HCT116 (cell line): Measurements from ENCODE around the gene TAS2R39. TPM values are rescaled to one million over a fixed set of nuclear protein-coding genes. Genes with fewer than 3 reads are reported as not detected.
"Not testable (repeated sequence)": the region's sequence is repeated elsewhere in the genome, so short reads cannot be mapped to it uniquely, and the experiment has no call there.

ENCODE experiments used
- ATAC-seq: fragments of 200-7000 bp; cut with Tn5 transposase; 2 replicates; pipeline ENCODE4 v1.9.1; 2020; ENCODE audit warnings: mild to moderate bottlenecking, moderate library complexity
- BruUV-seq: library from RNA; stranded (reverse); fragments of 400-500 nt; replicated peaks from 2 replicates; lab custom pipeline; 2021; lab: Mats Ljungman, UMichigan
- CTCF ChIA-PET: fragments of 300-600 bp; sonication (Branson Sonifier 250); formaldehyde crosslinking; loops from one replicate; lab custom pipeline; 2021; ENCODE audit warnings: antibody characterized with exemption; lab: Charles Lee
- POLR2A ChIA-PET: fragments of 300-600, 350-600 bp; sonication (Branson Sonifier 250); formaldehyde crosslinking; loops from one replicate; lab custom pipeline; 2021; ENCODE audit warnings: antibody characterized with exemption; lab: Charles Lee
- RAD21 ChIA-PET, 2 experiments: fragments of 300-600 bp; sonication (Branson Sonifier 250); formaldehyde crosslinking; loops; one replicate each; lab custom pipeline; 2023; ENCODE audit warnings: low total read pairs in 2 of 2; ENCODE audit not compliant: uncharacterized antibody in 2 of 2, unreplicated experiment in 2 of 2, low non-redundant PET in 1 of 2; lab: Charles Lee
- DNase-seq: peaks from one replicate; pipeline ENCODE4 v3.0.0-alpha.2; 2010; ENCODE audit warnings: low read depth, low spot score
- H2AFZ ChIP-seq: fragments of 200-600 bp; shearing (Covaris generic), sonication (generic); 2 replicates; pipeline ENCODE4 v1.6.1; 2017; ENCODE audit warnings: low read depth, mixed run types, mixed read lengths, antibody characterized with exemption, low read length; ENCODE audit not compliant: poor library complexity, severe bottlenecking
- H3K27ac ChIP-seq: 2 replicates; pipeline ENCODE4 v1.5.1; 2012; ENCODE audit warnings: low read depth, low read length
- H3K27me3 ChIP-seq: fragments of 200-600 bp; sonication (generic); 2 replicates; pipeline ENCODE4 v1.6.1; 2016; ENCODE audit warnings: mixed run types, low read length, mixed read lengths; ENCODE audit not compliant: insufficient read depth
- H3K36me3 ChIP-seq, 2 experiments: fragments of 200-500 bp in 1 of 2; fragments of 200-600 bp in 1 of 2; sonication (Bioruptor generic) in 1 of 2; sonication (generic) in 1 of 2; 2 replicates each; pipeline versions ENCODE4 v1.5.1 to v1.6.1; 2014 to 2016; ENCODE audit warnings: low read length in 2 of 2, inconsistent platforms in 1 of 2, mixed read lengths in 1 of 2, mixed run types in 1 of 2; ENCODE audit not compliant: insufficient read depth in 2 of 2, control insufficient read depth in 1 of 2
- H3K4me1 ChIP-seq, 2 experiments: fragments of 200-600 bp in 1 of 2; sonication (generic) in 1 of 2; 2 replicates each; pipeline versions ENCODE4 v1.5.1 to v1.6.1; 2012 to 2017; ENCODE audit warnings: low read length in 2 of 2, inconsistent platforms in 1 of 2, mild to moderate bottlenecking in 1 of 2, mixed read lengths in 1 of 2, mixed run types in 1 of 2, moderate library complexity in 1 of 2; ENCODE audit not compliant: insufficient read depth in 2 of 2, control insufficient read depth in 1 of 2
- H3K4me2 ChIP-seq: fragments of 200-600 bp; sonication (generic); 2 replicates; pipeline ENCODE4 v1.6.1; 2017; ENCODE audit warnings: mixed run types, low read length, mixed read lengths
- H3K4me3 ChIP-seq, 2 experiments: fragments of 200-600 bp in 1 of 2; sonication (generic) in 1 of 2; replicated peaks in 1 of 2; 2 replicates each; pipeline ENCODE4 v1.5.1; 2011 to 2016; ENCODE audit warnings: low read length in 2 of 2, control low read depth in 1 of 2, low read depth in 1 of 2, mild to moderate bottlenecking in 1 of 2, mixed read lengths in 1 of 2, mixed run types in 1 of 2
- H3K79me2 ChIP-seq: fragments of 200-600 bp; sonication (generic); 2 replicates; pipeline ENCODE4 v1.6.1; 2017; ENCODE audit warnings: mild to moderate bottlenecking, mixed run types, low read length, moderate library complexity, mixed read lengths; ENCODE audit not compliant: insufficient read depth
- H3K9ac ChIP-seq: fragments of 200-600 bp; sonication (generic); 2 replicates; pipeline ENCODE4 v1.6.1; 2016; ENCODE audit warnings: low read length, mixed read lengths
- H3K9me2 ChIP-seq: fragments of 200-600 bp; sonication (generic), shearing (Covaris generic); 2 replicates; pipeline ENCODE4 v1.6.1; 2017; ENCODE audit warnings: mixed run types, mild to moderate bottlenecking, moderate library complexity; ENCODE audit not compliant: insufficient read depth
- H3K9me3 ChIP-seq, 2 experiments: fragments of 200-500 bp in 1 of 2; fragments of 200-600 bp in 1 of 2; sonication (Bioruptor generic) in 1 of 2; sonication (generic) in 1 of 2; 2 replicates each; pipeline ENCODE4 v1.6.1; 2014 to 2017; ENCODE audit warnings: low read length in 2 of 2, mixed read lengths in 2 of 2, inconsistent platforms in 1 of 2, low read depth in 1 of 2, mild to moderate bottlenecking in 1 of 2, mixed run types in 1 of 2, moderate library complexity in 1 of 2; ENCODE audit not compliant: control insufficient read depth in 1 of 2, insufficient read depth in 1 of 2
- H4K20me1 ChIP-seq: fragments of 200-600 bp; sonication (generic), shearing (Covaris generic); 2 replicates; pipeline ENCODE4 v1.6.1; 2017; ENCODE audit warnings: mixed run types, mild to moderate bottlenecking, moderate library complexity; ENCODE audit not compliant: insufficient read depth
- CEBPB ChIP-seq: IDR thresholded peaks from 2 replicates; pipeline ENCODE4 v1.6.1; 2012; ENCODE audit warnings: low read depth
- EZH2 ChIP-seq: fragments of 200-600 bp; sonication (generic); IDR thresholded peaks from 2 replicates; pipeline ENCODE4 v1.6.1; 2017; ENCODE audit warnings: antibody characterized with exemption, mixed run types
- EZH2phosphoT487 ChIP-seq: fragments of 200-600 bp; IDR thresholded peaks from 2 replicates; pipeline ENCODE4 v1.6.1; 2018; ENCODE audit warnings: antibody characterized with exemption, borderline replicate concordance
- FOSL1 ChIP-seq: IDR thresholded peaks from 2 replicates; pipeline ENCODE4 v1.6.1; 2012; ENCODE audit warnings: low read depth
- JUND ChIP-seq: IDR thresholded peaks from 2 replicates; pipeline ENCODE4 v1.6.1; 2012
- MAX ChIP-seq: IDR thresholded peaks from 2 replicates; pipeline ENCODE4 v1.6.1; 2012
- RAD21 ChIP-seq: IDR thresholded peaks from 2 replicates; pipeline ENCODE4 v1.6.1; 2012; ENCODE audit warnings: low read depth, mild to moderate bottlenecking
- REST ChIP-seq: IDR thresholded peaks from 2 replicates; pipeline ENCODE4 v1.6.1; 2012; ENCODE audit warnings: low read depth
- TCF7L2 ChIP-seq: IDR thresholded peaks from 2 replicates; pipeline ENCODE4 v1.7.0; 2011; ENCODE audit warnings: borderline replicate concordance, inconsistent platforms; ENCODE audit not compliant: insufficient read depth, insufficient read length; ENCODE audit errors: extremely low read depth
- intact Hi-C: fragments of 100-400 bp; cut with micrococcal nuclease; formaldehyde crosslinking; loops from 2 replicates; pipeline ENCODE4 v1.10.0; 2022
- total RNA-seq: library from RNA; stranded (reverse); gene quantifications from one replicate; pipeline ENCODE4 v1.2.1, GENCODE V29; 2021; ENCODE audit not compliant: unreplicated experiment
- TF ChIP-seq, protein P1 (sequence below): IDR thresholded peaks from 2 replicates; pipeline ENCODE4 v1.6.1; 2011; ENCODE audit warnings: mild to moderate bottlenecking, low read length, moderate library complexity; ENCODE audit not compliant: insufficient replicate concordance; ENCODE audit errors: extremely low read depth
- TF ChIP-seq, protein P2 (sequence below): IDR thresholded peaks from 2 replicates; pipeline ENCODE4 v1.6.1; 2012

Gene TAS2R39
- total RNA-seq, 1 experiment from 2014 or later, result not detected

DNA sequence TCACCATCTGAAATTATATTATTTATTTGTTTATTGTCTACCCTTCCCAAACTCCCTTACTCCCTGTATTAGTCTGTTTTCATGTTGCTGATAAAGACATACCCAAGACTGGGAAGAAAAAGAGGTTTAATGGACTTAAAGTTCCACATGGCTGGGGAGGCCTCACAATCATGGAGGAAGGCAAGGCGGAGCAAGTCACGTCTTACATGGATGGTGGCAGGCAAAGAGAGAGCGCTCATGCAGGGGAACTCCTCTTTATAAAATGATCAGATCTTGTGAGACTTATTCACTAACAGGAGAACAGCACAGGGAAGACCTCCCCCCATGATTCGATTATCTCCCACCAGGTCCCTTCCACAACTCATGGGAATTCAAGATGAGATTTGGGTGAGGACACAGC, 30.3 kb downstream of the TAS2R39 start:
- intact Hi-C loops, result loop anchor here (10.0 kb wide), 1 partner anchor 359 kb away; the partner anchor contains the start of gene EPHB6
- H3K9me3 ChIP-seq, H3K4me1 ChIP-seq, DNase-seq, H2AFZ ChIP-seq, RAD21 ChIA-PET, H3K9ac ChIP-seq, H3K4me3 ChIP-seq, H4K20me1 ChIP-seq, H3K27ac ChIP-seq, H3K79me2 ChIP-seq, H3K27me3 ChIP-seq, POLR2A ChIA-PET, H3K4me2 ChIP-seq, H3K36me3 ChIP-seq, BruUV-seq, H3K9me2 ChIP-seq, ATAC-seq: not testable (repeated sequence)
- CTCF ChIA-PET, result interaction anchor here (2.0 to 4.3 kb wide), 2 partner anchors 11 to 205 kb away, joined by 15 to 331 read pairs; no protein-coding TSS in a partner anchor

GRCh38 chr7:143214789-143215679, 31.8 kb downstream of the TAS2R39 start:
- ATAC-seq (peak; percentile 98), DNase-seq (peak; percentile 87)
- Histone ChIP-seq H3K79me2 (no peaks in the 10 kb centered on the region), H3K4me2 (no peak overlapping the region), H3K36me3 (no peaks in the 10 kb centered on the region), H3K9me3 (no peaks in the 10 kb centered on the region), H3K27me3 (no peaks in the 10 kb centered on the region), H4K20me1 (no peaks in the 10 kb centered on the region), H3K27ac (no peak overlapping the region), H3K9me2 (no peaks in the 10 kb centered on the region), H3K9ac (no peak overlapping the region), H3K4me1 (no peaks in the 10 kb centered on the region), H3K4me3 (no peak overlapping the region), H2AFZ (peak overlapping the region; percentile 44)
- BruUV-seq, result no TSS peak
- POLR2A ChIA-PET, result interaction anchor here (1.2 kb wide), 1 partner anchor 207 kb away, joined by 3 read pairs; no protein-coding TSS in a partner anchor
- intact Hi-C loops, result loop anchor here (1.0 to 10.0 kb wide), 4 partner anchors 207 to 611 kb away; partner anchors contain the start of gene EPHB6
- CTCF ChIA-PET, result interaction anchor here (0.5 to 4.3 kb wide), 40 partner anchors 8 to 1223 kb away, joined by 3 to 331 read pairs (median 4); partner anchors contain the start of genes CASP2 and TAS2R39
- RAD21 ChIA-PET, result interaction anchor here (0.6 to 2.4 kb wide), 9 partner anchors 25 to 343 kb away, joined by 3 to 12 read pairs (median 4); no protein-coding TSS in a partner anchor
- TF ChIP-seq FOSL1, result no peak
- TF ChIP-seq MAX, result no peak
- TF ChIP-seq, protein P1, sequence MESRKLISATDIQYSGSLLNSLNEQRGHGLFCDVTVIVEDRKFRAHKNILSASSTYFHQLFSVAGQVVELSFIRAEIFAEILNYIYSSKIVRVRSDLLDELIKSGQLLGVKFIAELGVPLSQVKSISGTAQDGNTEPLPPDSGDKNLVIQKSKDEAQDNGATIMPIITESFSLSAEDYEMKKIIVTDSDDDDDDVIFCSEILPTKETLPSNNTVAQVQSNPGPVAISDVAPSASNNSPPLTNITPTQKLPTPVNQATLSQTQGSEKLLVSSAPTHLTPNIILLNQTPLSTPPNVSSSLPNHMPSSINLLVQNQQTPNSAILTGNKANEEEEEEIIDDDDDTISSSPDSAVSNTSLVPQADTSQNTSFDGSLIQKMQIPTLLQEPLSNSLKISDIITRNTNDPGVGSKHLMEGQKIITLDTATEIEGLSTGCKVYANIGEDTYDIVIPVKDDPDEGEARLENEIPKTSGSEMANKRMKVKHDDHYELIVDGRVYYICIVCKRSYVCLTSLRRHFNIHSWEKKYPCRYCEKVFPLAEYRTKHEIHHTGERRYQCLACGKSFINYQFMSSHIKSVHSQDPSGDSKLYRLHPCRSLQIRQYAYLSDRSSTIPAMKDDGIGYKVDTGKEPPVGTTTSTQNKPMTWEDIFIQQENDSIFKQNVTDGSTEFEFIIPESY, result no peak
- TF ChIP-seq EZH2phosphoT487, result no peak
- TF ChIP-seq EZH2, result no peak
- no peak for TF ChIP-seq JUND
- peak; percentile 100 for TF ChIP-seq RAD21
- TF ChIP-seq REST, result no peak
- TF ChIP-seq TCF7L2, result no peak
- no peak for TF ChIP-seq CEBPB
- TF ChIP-seq, protein P2, sequence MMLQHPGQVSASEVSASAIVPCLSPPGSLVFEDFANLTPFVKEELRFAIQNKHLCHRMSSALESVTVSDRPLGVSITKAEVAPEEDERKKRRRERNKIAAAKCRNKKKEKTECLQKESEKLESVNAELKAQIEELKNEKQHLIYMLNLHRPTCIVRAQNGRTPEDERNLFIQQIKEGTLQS, result no peak
